ENCODE data around the gene GRAP2.

GRAP2 gene

GRCh38 chr22:40019100-40019499, 118.2 kb downstream of the GRAP2 start:
- Histone ChIP-seq H4K20me1 (ENCODE audit: insufficient read depth, low read length, poor library complexity, severe bottlenecking) (no peaks in the 10 kb centered on the region), H3K9ac (ENCODE audit: low read depth, low read length, poor library complexity, severe bottlenecking) (no peak overlapping the region), H3F3A (ENCODE audit: low read depth) (no peaks in the 10 kb centered on the region), H3K36me3 (ENCODE audit: insufficient read depth, low read length) (no peaks in the 10 kb centered on the region), H3K9me3 (ENCODE audit: insufficient read depth, low read depth, low read length) (no peaks in the 10 kb centered on the region), H3K27me3 (ENCODE audit: insufficient read depth, low read length, poor library complexity, severe bottlenecking) (no peaks in the 10 kb centered on the region), H3K4me3 (ENCODE audit: low read length, poor library complexity, severe bottlenecking) (no peak overlapping the region), H3K9me2 (replicated peaks; ENCODE audit: low read depth, low read length) (no peaks in the 10 kb centered on the region), H3K4me1 (ENCODE audit: insufficient read depth, low read length, poor library complexity, severe bottlenecking) (peaks cover 6% of the 10 kb centered on the region), H3K79me2 (ENCODE audit: insufficient read depth, low read length) (no peaks in the 10 kb centered on the region), H2AFZ (ENCODE audit: low read length) (no peak overlapping the region), H3K4me2 (ENCODE audit: low read depth, low read length, poor library complexity, severe bottlenecking) (no peak overlapping the region)
- TF ChIP-seq EZH2phosphoT487 (IDR thresholded peaks at IDR 0.05; ENCODE audit: borderline replicate concordance), result no peak
- TF ChIP-seq CTCF (conservative IDR thresholded peaks at IDR 0.05; ENCODE audit: low read length), result no peak

GRCh38 chr22:40020956-40021355, 120.1 kb downstream of the GRAP2 start:
- Histone ChIP-seq H3K27me3 (ENCODE audit: insufficient read depth, low read length, poor library complexity, severe bottlenecking) (no peaks in the 10 kb centered on the region), H3K4me1 (ENCODE audit: insufficient read depth, low read length, poor library complexity, severe bottlenecking) (peaks cover 13% of the 10 kb centered on the region), H3K36me3 (ENCODE audit: insufficient read depth, low read length) (no peaks in the 10 kb centered on the region), H3K9me2 (replicated peaks; ENCODE audit: low read depth, low read length) (no peaks in the 10 kb centered on the region), H3F3A (ENCODE audit: low read depth) (no peaks in the 10 kb centered on the region), H3K4me3 (ENCODE audit: low read length, poor library complexity, severe bottlenecking) (no peak overlapping the region), H2AFZ (ENCODE audit: low read length) (no peak overlapping the region), H3K9ac (ENCODE audit: low read depth, low read length, poor library complexity, severe bottlenecking) (no peak overlapping the region), H4K20me1 (ENCODE audit: insufficient read depth, low read length, poor library complexity, severe bottlenecking) (no peaks in the 10 kb centered on the region), H3K79me2 (ENCODE audit: insufficient read depth, low read length) (no peaks in the 10 kb centered on the region), H3K4me2 (ENCODE audit: low read depth, low read length, poor library complexity, severe bottlenecking) (no peak overlapping the region), H3K9me3 (ENCODE audit: insufficient read depth, low read depth, low read length) (no peaks in the 10 kb centered on the region)
- TF ChIP-seq EZH2phosphoT487 (IDR thresholded peaks at IDR 0.05; ENCODE audit: borderline replicate concordance) (no peak), CTCF (conservative IDR thresholded peaks at IDR 0.05; ENCODE audit: low read length) (no peak)

GRCh38 chr22:40021401-40022000, 120.6 kb downstream of the GRAP2 start:
- no peaks in the 10 kb centered on the region for H3K27me3 ChIP-seq (ENCODE audit: insufficient read depth, low read length, poor library complexity, severe bottlenecking)
- H3K9me3 ChIP-seq (ENCODE audit: insufficient read depth, low read depth, low read length), result no peaks in the 10 kb centered on the region
- no peaks in the 10 kb centered on the region for H4K20me1 ChIP-seq (ENCODE audit: insufficient read depth, low read length, poor library complexity, severe bottlenecking)
- H3K4me1 ChIP-seq (ENCODE audit: insufficient read depth, low read length, poor library complexity, severe bottlenecking), result peaks cover 13% of the 10 kb centered on the region
- no peaks in the 10 kb centered on the region for H3F3A ChIP-seq (ENCODE audit: low read depth)
- H3K79me2 ChIP-seq (ENCODE audit: insufficient read depth, low read length), result no peaks in the 10 kb centered on the region
- H3K4me2 ChIP-seq (ENCODE audit: low read depth, low read length, poor library complexity, severe bottlenecking), result no peak overlapping the region
- TF ChIP-seq CTCF (conservative IDR thresholded peaks at IDR 0.05; ENCODE audit: low read length) (no peak), EZH2phosphoT487 (IDR thresholded peaks at IDR 0.05; ENCODE audit: borderline replicate concordance) (no peak)
- H3K36me3 ChIP-seq (ENCODE audit: insufficient read depth, low read length), result no peaks in the 10 kb centered on the region
- no peak overlapping the region for H2AFZ ChIP-seq (ENCODE audit: low read length)
- no peak overlapping the region for H3K9ac ChIP-seq (ENCODE audit: low read depth, low read length, poor library complexity, severe bottlenecking)
- no peaks in the 10 kb centered on the region for H3K9me2 ChIP-seq (replicated peaks; ENCODE audit: low read depth, low read length)
- no peak overlapping the region for H3K4me3 ChIP-seq (ENCODE audit: low read length, poor library complexity, severe bottlenecking)

Data from Loucy (cell line).